ENCODE data around the gene CDON. TPM values are rescaled to one million over a fixed set of nuclear protein-coding genes. Genes with fewer than 3 reads are reported as not detected.
"Not testable (repeated sequence)": the region's sequence is repeated elsewhere in the genome, so short reads cannot be mapped to it uniquely, and the experiment has no call there.

CDON gene
- total RNA-seq, 4 donors from 2014 or later = 14.2 to 40.9 (median 29.1) TPM

- Histone ChIP-seq H3K9me3 (no peaks in the 10 kb centered on the region), H3K27me3 (no peaks in the 10 kb centered on the region), H3K4me3 (no peak overlapping the region), H3K4me1 (peaks cover 0 to 11% (median 4%) of the 10 kb centered on the region in 3 donors), H3K27ac (peak overlapping the region in 2 of 4 donors; percentile 32 to 42), H3K36me3 (peaks cover 0 to 45% of the 10 kb centered on the region in 2 donors)
- TF ChIP-seq POLR2A (IDR thresholded peaks at IDR 0.05) = no peak
- no peak for TF ChIP-seq POLR2AphosphoS5 (IDR thresholded peaks at IDR 0.05)
- TF ChIP-seq CTCF (IDR thresholded peaks at IDR 0.05) = no peak
- TF ChIP-seq EP300 (IDR thresholded peaks at IDR 0.05) = no peak
- peak; percentile 48 for ATAC-seq
- WGBS, 2 donors (ENCODE audit: low coverage in 1 of 2) = 30 to 31% methylated on average over 5 of the region's 5 CpGs
These were observed 75.5 kb downstream of the CDON start for GRCh38 chr11:125987066-125987641.

- Histone ChIP-seq H3K36me3 (peaks cover 0 to 49% of the 10 kb centered on the region in 2 donors), H3K4me1 (peaks cover 0 to 11% (median 4%) of the 10 kb centered on the region in 3 donors), H3K27ac (peak overlapping the region in 1 of 4 donors; percentile 42)
- ATAC-seq, H3K9me3 ChIP-seq, H3K27me3 ChIP-seq, H3K4me3 ChIP-seq: not testable (repeated sequence)
- WGBS, 2 donors (ENCODE audit: low coverage in 1 of 2) = 95 to 100% methylated on average over 1 to 6 of the region's 6 CpGs
These were observed 76.7 kb downstream of the CDON start for GRCh38 chr11:125985956-125986355.

GRCh38 chr11:125982348-125982730 is 80.3 kb downstream of the CDON start:
- Histone ChIP-seq H3K27ac (no peak overlapping the region), H3K4me1 (peaks cover 0 to 11% (median 0%) of the 10 kb centered on the region in 3 donors), H3K27me3 (no peaks in the 10 kb centered on the region), H3K9me3 (no peaks in the 10 kb centered on the region), H3K36me3 (peaks cover 0 to 37% of the 10 kb centered on the region in 2 donors), H3K4me3 (no peak overlapping the region)
- TF ChIP-seq POLR2AphosphoS5 (IDR thresholded peaks at IDR 0.05) = no peak
- no peak for TF ChIP-seq POLR2A (IDR thresholded peaks at IDR 0.05)
- TF ChIP-seq CTCF (IDR thresholded peaks at IDR 0.05) = no peak
- no peak for TF ChIP-seq EP300 (IDR thresholded peaks at IDR 0.05)
- 78 to 90% methylated on average over 3 of the region's 3 CpGs for WGBS, 2 donors (ENCODE audit: low coverage in 1 of 2)
- no peak for ATAC-seq

- Histone ChIP-seq H3K36me3 (peaks cover 0 to 31% of the 10 kb centered on the region in 2 donors), H3K4me3 (no peak overlapping the region), H3K9me3 (no peaks in the 10 kb centered on the region), H3K27ac (no peak overlapping the region), H3K27me3 (no peaks in the 10 kb centered on the region), H3K4me1 (peaks cover 0 to 11% (median 0%) of the 10 kb centered on the region in 3 donors)
- TF ChIP-seq CTCF (IDR thresholded peaks at IDR 0.05) = no peak
- TF ChIP-seq EP300 (IDR thresholded peaks at IDR 0.05) = no peak
- TF ChIP-seq POLR2A (IDR thresholded peaks at IDR 0.05) = no peak
- no peak for TF ChIP-seq POLR2AphosphoS5 (IDR thresholded peaks at IDR 0.05)
- ATAC-seq = no peak
- 90% methylated on average over 8 of the region's 8 CpGs for WGBS, 2 donors (ENCODE audit: low coverage in 1 of 2)
These were observed 82.2 kb downstream of the CDON start for GRCh38 chr11:125980436-125980835.

- H3K27ac ChIP-seq = no peak overlapping the region
- 88 to 93% methylated on average over 3 of the region's 3 CpGs for WGBS, 2 donors (ENCODE audit: low coverage in 1 of 2)
- no peak for ATAC-seq
- TF ChIP-seq EP300 (IDR thresholded peaks at IDR 0.05) (no peak), CTCF (IDR thresholded peaks at IDR 0.05) (no peak), POLR2AphosphoS5 (IDR thresholded peaks at IDR 0.05) (no peak), POLR2A (IDR thresholded peaks at IDR 0.05) (no peak)
- no peak overlapping the region for H3K4me3 ChIP-seq
- H3K9me3 ChIP-seq = no peaks in the 10 kb centered on the region
- H3K36me3 ChIP-seq = peaks cover 0 to 31% of the 10 kb centered on the region in 2 donors
- H3K4me1 ChIP-seq = peaks cover 0 to 11% (median 0%) of the 10 kb centered on the region in 3 donors
- H3K27me3 ChIP-seq = no peaks in the 10 kb centered on the region
These were observed 83.2 kb downstream of the CDON start for GRCh38 chr11:125979511-125979910.
